ENCODE data around the gene CROCC2.

CROCC2 gene

DNA sequence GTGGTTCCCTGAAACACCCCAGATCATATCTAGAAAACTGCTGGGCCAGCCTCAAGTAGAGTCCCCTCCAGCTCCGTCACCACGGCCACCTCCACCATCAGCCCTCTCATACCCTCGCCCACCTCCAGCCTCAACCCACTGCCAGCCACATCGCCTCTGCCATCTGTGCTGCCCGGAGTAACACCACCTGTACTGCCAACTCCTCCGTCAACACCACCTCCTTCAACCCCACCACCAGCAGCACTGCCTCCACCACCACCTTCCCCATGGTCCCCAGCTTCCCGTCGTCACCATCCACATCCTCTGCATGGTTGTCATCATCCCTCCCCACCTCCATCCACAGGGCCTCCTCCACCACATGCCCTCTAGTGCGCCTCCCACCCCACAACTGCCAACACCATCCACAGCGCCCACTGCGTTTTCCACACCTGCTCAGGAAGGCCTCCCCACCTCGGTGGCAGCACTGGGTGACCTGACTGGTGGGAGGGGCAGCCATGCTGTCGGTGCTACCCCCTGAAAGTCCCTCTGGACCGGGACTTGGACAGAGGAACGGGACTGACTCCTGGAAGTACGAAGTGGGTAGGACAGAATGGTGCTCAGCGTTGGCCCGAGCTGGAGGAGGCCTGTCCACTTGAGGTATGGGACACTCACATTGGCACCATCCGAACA is 93.9 kb downstream of the CROCC2 start:
- no peak for DNase-seq (ENCODE audit: low read depth in 2 of 2)

DNA sequence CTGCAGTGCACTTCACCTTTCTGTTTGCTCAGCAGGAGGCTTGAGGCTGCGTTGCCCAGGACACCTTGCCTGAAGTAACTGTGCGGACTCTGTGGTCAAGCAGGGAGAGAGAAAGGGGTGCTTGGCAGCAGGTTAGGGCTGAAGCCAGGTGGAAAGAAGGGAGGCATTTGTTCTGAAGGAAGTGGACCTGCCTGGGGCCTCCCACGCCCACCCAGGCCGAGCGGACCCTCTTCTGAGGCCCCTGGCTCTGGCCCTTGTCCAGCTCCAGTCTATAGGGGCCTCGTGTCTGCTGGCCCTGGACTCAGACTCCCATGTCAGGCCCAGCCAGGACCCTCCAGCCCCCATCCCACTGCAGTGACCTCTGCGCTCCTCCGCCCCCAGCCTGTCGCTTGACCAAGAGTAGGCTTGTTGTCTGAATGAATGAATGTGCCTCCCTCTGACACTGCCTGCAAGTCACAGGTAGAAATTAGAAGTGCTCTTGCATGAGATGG is 94.7 kb downstream of the CROCC2 start:
- DNase-seq (ENCODE audit: low read depth in 2 of 2) = no peak

DNA sequence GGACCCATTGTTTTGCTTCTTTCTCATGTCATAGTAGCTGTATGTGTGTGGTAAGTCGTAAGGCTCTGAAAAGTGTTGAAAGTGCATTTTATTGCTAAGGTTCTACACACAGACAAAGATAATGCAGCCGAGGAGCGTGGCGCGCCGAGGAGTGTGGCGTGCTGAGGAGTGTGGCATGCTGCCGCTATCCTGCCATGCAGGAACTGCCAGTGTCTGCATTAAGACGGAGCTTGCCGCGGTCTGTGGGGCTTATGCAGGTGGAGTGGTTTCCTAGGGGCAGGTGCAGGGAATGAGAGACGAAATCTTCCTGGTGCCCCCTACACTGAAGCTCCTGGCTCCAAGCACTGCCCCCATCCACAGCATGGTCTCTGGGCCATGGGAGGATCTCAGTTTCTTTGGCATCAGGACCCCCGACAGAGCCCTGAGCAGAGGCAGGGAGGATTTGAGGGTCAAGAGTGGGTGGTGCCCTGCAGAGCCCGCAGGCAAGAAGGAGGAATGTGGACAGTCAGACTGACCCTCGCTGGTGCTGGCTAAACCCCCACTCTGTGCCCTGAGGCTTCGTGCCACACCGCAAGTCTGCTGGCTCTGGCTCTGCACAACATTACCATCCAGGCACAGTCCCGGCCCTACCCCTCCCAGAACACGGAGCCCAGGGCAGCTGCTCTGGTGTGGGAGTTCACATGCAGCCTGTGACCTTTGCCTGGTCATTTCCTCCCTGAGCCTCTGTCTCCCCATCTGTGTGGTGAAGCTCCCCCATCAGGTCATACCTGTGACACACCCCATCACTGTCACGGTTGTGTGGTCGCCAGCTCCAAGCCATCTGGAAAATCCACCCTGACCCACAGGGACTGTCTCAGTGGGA is 95.5 kb downstream of the CROCC2 start:
- no peak for DNase-seq (ENCODE audit: low read depth in 2 of 2)

DNA sequence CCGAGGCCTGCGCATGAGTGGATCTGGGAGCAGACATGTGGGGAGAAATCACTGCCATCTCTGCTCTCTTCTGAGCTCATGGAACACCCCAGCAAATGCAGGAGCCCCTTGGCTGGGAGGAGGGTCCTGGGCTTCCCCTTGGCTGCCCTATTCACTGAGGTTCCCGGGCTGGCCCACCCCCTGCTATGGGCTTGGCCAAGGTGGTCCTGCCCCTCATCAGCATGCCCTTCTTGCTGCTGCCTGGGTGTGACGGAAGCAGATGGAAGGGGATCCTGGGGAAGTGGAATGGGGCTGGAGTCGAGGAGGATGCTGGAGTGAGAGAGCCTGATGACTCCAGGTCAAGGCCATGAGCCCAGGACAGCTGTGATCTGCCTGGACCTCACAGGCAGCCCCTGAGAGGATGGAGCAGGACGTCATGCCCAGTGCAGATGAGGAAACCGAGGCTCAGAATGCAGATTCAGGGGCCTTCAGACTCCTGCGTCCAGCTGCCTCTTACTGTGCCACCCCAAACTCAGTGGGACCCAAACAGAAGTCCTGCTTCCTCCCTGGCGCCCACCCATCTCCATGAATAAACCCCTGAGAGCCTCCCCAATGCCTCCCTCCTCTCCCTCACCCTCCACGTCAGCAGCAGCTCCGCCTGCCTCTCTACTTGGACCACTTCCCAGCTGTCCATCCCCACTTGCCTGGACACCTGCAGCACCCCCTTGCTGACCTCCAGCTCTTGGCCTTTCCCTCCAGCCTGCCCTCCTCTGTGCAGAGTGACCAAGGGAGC is 96.3 kb downstream of the CROCC2 start:
- DNase-seq (ENCODE audit: low read depth in 2 of 2) = no peak

DNA sequence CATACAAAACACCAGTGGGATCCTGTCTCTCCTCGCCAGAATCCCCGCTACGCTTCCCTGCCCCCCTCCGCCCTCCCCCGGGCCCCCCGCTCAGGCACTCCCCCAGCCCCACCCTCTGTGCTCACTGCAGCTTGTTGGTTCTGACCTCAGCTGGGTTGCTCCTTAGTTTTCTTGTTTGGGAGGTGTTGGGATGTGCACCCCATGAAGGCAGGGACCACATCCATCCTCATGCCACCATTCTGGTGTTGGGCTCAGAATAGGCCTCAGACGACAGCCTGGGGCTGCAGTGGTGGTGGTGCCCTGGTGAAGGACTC is 96.9 kb downstream of the CROCC2 start:
- no peak for DNase-seq (ENCODE audit: low read depth in 2 of 2)

DNA sequence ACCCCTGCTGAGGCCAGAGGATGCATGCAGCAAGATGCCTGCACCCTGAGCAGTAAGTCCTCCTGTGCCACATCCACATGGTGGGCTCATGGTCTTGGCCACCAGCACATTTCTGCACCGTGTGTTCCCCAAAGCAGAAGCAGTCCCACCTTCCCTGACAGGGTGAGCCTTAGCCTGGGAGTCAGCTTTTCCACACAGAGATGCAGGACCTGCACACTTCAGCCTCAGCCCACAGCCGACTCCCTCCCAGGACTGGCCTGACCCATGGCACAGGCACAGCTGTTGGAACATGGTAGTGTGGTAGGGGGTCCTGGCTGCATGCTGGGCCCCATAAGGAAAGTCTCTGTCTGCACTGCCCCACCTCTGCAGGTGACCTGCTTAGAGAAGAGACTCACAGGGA is 97.2 kb downstream of the CROCC2 start:
- no peak for DNase-seq (ENCODE audit: low read depth in 2 of 2)

DNA sequence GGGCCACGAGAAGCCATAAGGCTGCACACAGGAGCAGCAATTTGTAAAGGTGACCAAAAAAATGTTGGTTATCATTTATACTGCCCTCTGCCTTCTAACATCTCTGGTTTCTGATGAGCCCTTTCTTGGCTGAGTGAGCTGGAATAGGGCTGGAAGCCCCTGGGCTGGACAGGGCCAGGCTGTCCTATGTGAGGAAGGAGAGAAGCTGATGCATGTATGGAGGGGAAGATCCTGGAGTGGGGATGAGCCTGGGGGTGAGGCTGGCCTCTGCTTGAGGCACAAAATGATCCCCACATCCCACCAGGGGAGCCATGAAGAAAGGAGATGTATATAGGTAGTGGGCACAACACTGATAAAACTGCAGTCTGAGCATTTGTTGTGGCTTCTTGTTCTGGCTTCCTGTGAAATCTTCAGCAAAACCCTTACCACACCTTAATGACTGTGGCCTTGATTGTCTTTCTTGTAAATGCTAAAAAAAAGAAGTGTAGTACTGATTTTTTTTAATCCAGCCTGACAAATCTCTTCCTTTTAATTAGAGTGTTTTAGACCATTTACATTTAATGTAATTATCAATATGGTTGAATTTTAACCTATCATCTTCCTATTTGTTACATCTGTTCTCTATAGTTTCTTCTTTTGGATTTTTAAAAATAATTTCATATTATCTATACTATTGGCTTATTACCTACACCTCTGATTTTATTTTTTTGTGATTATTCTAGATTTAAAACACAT is 97.9 kb downstream of the CROCC2 start:
- no peak for DNase-seq (ENCODE audit: low read depth in 2 of 2)

DNA sequence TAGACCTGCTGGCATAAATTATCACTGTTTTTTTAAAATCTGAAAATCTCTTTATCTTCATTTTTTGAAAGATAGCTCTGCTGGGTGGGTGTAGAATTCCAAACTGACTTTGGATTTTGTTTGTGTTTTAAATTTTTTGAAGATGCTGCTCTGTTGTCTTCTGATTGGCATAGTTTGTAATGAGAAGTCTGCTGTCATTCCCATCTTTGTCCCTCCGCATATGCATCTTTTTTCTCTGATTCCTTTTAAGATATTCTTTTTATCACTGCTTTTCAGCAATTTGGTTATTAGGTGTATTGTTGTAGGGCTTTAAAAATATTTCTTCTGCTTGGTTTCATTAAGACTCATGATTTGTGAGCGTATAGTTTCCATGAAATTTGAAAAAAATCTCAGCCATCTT is 99.4 kb downstream of the CROCC2 start:
- DNase-seq (ENCODE audit: low read depth in 2 of 2) = no peak

DNA sequence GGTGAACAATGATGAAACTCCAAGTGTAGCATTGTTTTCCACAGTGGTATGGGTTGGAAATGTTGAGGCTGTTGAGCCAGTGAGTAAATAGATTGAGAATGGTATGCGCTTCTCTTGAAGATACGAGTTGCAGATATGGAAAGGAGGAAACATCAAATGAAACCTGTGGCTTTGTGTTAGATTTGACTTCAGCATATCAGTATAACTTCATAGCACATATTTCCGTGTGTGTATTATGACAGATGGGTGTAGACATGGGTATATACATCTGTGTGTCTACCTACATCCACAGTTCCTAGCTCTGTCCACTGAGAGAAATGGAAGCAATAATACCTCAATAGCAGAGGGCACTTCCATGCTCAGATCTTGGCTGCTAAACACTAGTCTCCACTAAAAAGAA is 100.3 kb downstream of the CROCC2 start:
- no peak for DNase-seq (ENCODE audit: low read depth in 2 of 2)

DNA sequence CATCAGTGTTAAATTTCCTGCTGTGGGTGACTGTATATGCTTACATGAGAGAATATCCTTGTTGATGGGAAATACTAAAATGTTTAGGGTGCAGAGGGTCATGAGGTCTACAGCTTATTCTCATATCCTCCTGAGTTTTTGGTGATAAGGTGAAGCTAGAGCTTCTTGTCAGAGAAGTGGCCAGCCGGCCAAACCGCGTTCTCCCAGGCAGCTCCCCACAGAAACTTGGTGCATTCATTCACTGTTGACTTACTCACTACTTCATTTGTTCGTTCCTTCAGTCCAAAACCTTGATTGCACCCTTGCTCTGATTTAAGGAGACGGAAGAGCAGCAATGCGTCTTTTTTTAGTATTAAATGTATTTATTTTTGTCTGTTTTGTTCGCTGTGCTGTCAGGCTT is 101.0 kb downstream of the CROCC2 start:
- no peak for DNase-seq (ENCODE audit: low read depth in 2 of 2)

DNA sequence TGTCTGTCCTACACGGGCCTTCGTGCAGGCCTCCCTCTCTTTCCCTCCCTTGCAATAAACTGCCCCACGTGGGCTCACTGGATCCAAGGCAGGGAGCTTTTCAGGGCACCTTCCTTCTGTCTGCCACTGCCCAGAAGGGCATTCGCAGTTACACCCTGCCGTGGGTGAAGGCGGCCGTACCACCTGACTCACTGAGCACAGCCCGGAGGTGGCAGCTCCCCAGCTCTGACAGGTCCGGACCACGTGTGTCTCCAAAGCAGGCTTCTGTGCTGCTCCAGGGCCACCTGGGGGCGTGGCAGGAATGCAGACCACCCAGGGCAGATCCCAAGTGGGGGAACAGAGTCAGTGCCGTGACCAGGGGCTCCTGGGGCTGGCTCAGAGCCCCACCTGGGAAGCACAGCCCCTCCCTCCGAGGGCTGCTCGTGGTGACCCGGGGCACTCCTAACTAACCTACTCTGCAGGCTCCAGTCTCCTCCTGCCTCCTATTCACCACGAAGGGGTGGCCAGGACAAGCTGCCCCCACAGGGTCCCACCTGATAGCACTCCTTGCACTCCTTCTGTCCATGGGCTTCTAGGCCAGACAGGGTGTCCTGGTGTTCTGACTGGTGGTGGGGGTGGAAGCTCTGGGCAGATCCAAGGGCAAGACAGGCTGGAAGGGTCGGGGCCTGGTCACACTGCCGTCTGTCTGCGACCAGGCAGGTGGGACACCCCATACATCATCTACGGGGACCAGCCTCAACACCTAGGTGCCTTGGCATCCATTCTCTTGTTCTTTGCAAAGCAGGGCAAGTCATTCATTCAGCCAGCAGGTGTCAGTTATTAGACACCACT is 102.0 kb downstream of the CROCC2 start:
- no peak for DNase-seq (ENCODE audit: low read depth in 2 of 2)

DNA sequence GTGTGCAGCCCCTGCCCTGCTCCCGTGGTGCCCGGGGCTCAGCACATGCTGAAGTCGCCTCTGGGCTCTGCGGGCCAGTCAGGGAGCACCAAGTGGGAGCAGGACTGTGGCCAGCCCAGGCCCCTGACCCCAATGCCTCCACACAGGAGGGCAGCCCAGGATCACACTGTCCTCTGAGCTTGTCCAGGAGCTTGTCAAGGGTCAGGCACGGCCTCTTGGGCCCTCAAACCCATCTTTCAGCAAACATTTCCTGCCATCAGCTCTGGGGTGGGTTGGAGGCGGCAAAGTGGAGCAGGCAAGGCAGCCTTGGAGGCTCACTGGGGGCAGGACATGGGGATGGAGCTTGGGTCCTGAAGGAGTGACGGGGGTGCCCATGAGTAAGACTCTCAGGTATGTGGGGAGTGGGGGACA is 102.6 kb downstream of the CROCC2 start:
- no peak for DNase-seq (ENCODE audit: low read depth in 2 of 2)

DNA sequence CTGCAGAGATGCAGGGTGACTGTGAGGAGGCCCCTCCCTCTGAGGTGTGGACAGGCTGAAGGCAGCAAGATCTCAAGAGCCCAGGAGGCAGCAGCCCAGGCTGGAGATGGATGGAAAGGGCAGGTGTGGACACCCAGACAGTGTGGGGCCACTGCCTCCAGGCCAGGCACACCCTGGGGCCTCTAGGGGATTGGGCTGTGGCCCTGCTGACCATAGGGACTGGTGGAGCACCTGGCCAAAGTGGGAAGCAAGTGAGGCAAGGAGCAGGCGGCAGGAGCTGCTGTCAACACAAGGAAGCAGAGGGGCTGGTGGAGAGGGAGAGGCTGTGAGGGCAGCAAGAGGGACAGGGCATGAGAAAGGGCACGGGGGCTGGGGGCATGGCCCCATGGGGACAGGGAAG is 103.1 kb downstream of the CROCC2 start:
- no peak for DNase-seq (ENCODE audit: low read depth in 2 of 2)

DNA sequence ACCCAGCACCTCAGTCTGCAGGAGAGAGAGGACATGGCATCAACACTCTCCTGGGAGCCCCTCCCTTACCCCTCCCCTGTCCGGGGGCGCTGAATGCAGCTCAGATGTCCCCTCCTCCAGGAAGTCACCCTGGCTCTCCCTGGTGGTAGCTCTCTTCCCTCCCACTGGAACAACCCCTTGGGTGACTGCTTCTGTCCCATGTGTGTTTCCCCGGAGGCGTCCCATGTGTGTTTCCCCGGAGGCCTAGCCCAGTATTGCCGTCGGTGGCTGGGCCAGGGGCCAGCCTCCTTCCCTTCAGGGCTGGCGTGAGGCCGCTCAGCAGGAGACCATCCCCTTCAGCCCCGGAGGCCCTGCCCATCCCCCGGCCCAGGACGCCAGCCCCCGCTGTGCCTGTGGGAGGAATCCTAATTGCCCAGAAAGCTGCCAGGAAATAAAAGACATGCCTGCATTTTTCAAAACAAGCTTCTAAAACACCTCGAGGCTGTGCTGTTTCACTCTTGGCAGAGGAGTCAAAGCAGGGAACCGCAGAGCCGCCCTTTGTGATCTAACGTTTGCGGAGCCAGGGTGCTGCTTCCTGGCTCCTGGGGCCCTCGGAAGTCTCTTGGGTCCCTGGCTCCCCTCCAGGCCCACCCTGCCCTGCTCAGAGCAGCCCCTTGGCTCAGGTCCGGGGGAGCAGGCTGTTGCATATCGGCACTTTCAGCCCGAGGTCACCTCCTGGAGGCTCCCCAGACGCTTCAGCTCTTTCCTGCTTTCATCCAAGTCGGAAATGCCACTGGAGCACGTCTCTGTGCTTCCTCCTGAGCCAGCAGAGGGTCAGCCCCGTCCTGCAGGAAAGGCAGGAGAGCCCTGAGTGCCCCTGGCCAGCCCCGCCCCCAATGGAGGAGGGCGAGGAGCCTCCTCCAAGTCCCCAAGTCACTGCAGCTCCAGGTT is 103.7 kb downstream of the CROCC2 start:
- DNase-seq (ENCODE audit: low read depth in 2 of 2) = peak in 1 of 2 donors; percentile 25

DNA sequence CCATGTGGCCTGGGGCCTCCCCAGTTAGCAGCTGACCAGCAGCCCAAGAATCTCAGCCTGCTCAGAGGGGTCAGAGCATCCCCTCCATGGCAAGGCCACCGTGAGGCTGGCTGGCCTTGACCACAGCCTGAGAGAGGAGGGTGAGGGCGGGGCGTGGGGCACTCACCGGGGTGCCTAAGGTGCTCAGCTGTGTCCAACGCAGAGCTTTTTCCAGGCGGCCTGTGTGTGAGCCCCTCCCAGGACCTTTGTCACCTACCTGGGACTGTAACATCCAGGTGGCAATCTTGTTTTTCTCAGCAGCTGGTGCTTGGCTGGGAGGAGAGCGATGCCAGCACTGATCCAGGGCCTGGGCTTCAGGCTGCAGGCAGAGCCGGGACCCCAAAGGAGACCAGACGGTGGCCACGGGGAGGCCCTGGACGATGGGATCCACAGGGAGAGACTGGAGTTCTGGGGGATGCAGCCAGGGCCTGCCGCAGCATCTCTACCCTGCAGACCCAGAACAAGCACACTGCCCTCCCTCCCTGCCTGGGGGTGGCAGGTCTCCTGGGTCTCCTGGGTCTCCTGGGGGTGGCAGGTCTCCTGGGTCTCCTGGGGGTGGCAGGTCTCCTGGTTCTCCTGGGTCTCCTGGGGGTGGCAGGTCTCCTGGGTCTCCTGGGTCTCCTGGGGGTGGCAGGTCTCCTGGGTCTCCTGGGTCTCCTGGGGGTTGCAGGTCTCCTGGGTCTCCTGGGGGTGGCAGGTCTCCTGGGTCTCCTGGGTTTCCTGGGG is 104.6 kb downstream of the CROCC2 start:
- no peak for DNase-seq (ENCODE audit: low read depth in 2 of 2)

DNA sequence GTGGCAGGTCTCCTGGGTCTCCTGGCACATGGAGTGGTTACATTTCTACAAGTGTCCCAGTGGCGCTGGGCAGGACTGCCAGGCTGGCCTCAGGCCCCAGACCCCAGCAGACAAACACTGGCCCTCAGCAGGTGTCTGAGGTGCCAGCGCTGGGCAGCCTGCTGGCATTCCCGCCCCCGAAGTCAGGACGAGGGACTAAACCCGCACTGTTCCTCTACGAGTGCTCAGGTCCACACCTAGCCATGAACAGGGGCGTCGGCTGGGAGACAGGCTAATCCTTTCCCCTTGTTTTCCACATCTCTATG is 105.1 kb downstream of the CROCC2 start:
- no peak for DNase-seq (ENCODE audit: low read depth in 2 of 2)

DNA sequence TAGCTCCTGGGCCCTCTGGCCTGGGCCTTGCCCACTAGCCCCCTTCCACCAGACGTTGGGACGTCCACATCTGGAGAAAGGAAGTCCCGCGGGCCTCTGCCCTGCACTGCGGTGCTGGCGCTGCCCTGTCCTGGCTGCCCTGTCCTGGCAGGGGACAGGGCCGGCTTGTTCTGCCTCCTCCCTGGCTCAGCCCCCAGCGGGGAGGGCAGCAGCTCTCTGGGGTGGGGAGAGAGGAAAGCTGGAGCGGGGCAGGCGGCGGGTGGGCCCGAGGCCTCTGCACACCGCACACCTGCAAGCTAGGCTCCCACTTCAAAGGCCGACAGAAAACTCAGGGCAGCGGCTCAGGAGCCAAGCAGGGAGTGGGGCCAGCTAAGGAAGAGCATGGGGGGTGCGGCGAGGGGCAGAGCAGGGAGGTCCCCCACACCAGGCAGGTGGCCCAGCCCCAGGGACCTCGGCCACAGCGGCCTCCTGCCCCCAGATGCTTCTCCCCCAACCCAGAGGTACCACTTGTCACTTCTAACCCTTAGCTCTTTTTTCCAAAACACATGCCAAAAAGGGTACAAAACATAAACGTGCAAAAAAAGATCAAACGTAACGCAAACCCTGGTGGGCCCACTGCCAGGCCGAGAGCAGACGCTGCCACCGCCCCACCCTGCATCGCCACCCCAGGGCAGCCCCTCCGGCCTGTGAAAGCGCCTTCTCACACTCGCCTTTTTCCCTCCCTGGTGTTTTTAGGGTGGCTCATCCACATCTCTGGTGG is 105.8 kb downstream of the CROCC2 start:
- no peak for DNase-seq (ENCODE audit: low read depth in 2 of 2)

DNA sequence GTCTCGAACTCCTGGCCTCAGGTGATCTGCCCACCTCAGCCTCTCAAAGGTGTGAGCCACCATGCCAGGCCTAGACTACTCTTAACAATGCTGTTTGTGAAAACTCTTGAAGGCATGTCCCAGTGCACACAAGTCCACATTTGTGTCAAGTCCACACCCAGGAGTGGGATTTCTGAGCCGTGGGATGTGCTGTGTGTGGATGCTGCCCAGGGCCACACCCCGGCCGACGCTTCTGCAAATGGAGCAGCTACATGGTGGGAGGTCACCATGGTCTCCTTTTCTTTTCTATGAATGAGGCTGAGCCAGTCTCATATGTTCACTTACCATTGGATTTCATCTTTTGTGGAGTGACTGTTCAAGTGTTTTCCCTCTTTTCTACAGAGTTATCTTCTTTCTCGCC is 108.1 kb downstream of the CROCC2 start:
- DNase-seq (ENCODE audit: low read depth in 2 of 2) = no peak

DNA sequence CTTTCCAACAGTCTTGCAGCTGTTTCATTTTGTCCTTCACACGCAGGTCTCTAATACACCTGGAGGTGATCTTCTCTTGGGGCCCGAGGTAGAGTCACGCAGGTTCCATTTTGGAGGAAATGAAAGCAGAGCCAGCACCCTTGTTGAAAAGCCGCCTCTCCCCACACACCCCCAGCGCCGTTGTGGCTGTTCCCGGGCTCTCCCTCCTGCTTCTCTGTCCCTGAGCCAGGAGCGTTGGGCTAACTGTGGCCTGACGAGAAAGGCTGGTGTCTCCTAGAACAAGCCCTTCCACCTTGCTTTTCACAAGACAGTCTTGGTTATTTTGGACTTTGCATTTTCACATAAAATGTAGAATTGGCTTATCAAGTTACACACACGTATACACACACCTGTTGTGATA is 108.6 kb downstream of the CROCC2 start:
- DNase-seq (ENCODE audit: low read depth in 2 of 2) = no peak

Data from stimulated activated CD4-positive, alpha-beta T cell treated with anti-CD3 and anti-CD28 coated beads, Interleukin-4, amount 100 ng/mL, for 48 hours (primary cell).